ENCODE results near the gene GFI1B.
"Not testable (repeated sequence)": the region's sequence is repeated elsewhere in the genome, so short reads cannot be mapped to it uniquely, and the experiment has no call there.

Gene GFI1B

DNA sequence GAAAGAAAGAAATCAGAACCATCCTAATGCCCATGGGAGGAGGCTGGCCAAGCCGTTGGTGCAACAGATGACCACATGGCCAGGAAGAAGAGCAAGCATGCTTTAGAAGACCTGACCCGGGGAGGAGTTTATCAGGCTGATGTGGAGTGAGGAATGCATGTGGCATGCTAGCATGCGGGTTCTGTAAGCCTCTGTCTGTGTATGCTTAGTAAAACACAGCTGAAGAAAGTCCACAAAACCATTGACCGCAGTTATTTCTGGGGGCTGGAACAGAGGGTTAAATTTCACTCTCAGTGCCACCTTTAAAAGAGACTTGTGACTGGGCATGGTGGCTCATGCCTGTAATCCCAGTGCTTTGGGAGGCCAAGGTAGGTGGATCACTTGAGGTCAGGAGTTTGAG is 19.1 kb downstream of the GFI1B start:
- H3K27ac ChIP-seq (ENCODE audit: insufficient read depth, low read length, poor library complexity, severe bottlenecking) = no peak overlapping the region
- DNase-seq = no peak
- H3K9me3 ChIP-seq (ENCODE audit: control insufficient read depth, low read length) = no peaks in the 10 kb centered on the region
- peaks cover 6% of the 10 kb centered on the region for H3K27me3 ChIP-seq (replicated peaks; ENCODE audit: control insufficient read depth, insufficient read depth, low read length, poor library complexity, severe bottlenecking)
- no peaks in the 10 kb centered on the region for H3K4me1 ChIP-seq (ENCODE audit: control insufficient read depth, insufficient read depth, low read length, poor library complexity, severe bottlenecking)
- no peak overlapping the region for H3K4me3 ChIP-seq (ENCODE audit: insufficient read depth, low read depth, low read length, poor library complexity, severe bottlenecking)
- no peaks in the 10 kb centered on the region for H3K36me3 ChIP-seq (ENCODE audit: control insufficient read depth, insufficient read depth, low read length)

DNA sequence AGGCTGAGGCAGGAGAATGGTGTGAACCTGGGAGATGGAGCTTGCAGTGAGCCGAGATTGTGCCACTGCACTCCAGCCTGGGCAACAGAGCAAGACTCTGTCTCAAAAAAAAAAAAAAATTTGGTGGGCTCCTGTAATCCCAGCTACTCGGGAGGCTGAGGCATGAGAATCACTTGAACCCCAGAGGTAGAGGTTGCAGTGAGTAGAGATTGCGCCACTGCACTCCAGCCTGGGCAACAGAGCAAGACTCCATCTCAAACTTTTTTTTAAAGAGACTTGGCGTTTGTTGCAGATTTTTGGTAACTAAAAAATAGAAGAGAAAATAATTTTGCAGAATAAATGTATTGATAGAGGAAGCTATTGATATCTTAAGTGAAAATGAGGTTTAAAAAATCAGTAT is 19.7 kb downstream of the GFI1B start:
- not testable (repeated sequence) for H3K9me3 ChIP-seq (ENCODE audit: control insufficient read depth, low read length); H3K27me3 ChIP-seq (replicated peaks; ENCODE audit: control insufficient read depth, insufficient read depth, low read length, poor library complexity, severe bottlenecking); DNase-seq; H3K36me3 ChIP-seq (ENCODE audit: control insufficient read depth, insufficient read depth, low read length); H3K4me3 ChIP-seq (ENCODE audit: insufficient read depth, low read depth, low read length, poor library complexity, severe bottlenecking); H3K4me1 ChIP-seq (ENCODE audit: control insufficient read depth, insufficient read depth, low read length, poor library complexity, severe bottlenecking); H3K27ac ChIP-seq (ENCODE audit: insufficient read depth, low read length, poor library complexity, severe bottlenecking)

DNA sequence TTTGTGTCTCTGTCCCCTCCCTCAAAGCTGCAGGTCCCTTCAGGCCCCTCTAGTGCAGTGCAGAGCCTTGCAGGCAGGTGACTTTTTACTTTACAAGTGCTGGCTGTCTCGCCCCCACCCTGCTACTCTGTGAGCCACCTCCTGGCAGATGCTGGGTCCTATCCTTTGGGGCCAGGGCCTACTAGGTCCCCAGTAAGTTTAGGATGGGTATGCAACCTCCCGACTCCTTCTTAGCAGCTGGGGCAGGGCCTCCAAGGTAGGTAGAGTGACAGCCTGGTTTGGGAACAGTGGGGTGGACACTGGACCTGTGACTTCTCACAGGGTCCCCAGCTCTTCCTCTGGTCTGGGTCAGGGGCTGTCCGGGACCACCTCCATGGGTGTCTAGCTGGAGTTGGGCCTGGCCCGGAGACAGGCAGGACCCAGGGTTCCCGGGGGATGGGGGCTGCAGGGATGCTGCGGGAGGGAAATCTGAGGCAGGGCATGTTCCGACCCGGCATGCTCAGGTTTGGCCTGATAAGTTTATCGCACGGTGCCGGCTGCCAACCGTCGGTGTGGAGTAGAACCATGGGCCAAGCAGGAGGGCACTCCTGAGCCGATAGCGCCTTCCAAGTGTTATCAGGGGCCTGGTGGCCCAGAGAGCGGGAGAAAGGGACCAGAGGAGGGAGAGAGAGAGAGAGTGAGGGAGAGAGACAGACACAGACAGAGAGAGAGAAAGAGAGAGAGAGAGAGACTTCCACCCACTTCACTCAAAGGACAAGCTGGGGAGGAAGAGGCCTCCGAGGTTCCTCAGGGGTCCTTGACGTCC is 20.5 kb downstream of the GFI1B start:
- H3K27ac ChIP-seq (ENCODE audit: insufficient read depth, low read length, poor library complexity, severe bottlenecking) = no peak overlapping the region
- no peak for DNase-seq
- no peaks in the 10 kb centered on the region for H3K4me1 ChIP-seq (ENCODE audit: control insufficient read depth, insufficient read depth, low read length, poor library complexity, severe bottlenecking)
- peaks cover 6% of the 10 kb centered on the region for H3K27me3 ChIP-seq (replicated peaks; ENCODE audit: control insufficient read depth, insufficient read depth, low read length, poor library complexity, severe bottlenecking)
- H3K4me3 ChIP-seq (ENCODE audit: insufficient read depth, low read depth, low read length, poor library complexity, severe bottlenecking) = no peak overlapping the region
- H3K36me3 ChIP-seq (ENCODE audit: control insufficient read depth, insufficient read depth, low read length) = no peaks in the 10 kb centered on the region
- no peaks in the 10 kb centered on the region for H3K9me3 ChIP-seq (ENCODE audit: control insufficient read depth, low read length)

DNA sequence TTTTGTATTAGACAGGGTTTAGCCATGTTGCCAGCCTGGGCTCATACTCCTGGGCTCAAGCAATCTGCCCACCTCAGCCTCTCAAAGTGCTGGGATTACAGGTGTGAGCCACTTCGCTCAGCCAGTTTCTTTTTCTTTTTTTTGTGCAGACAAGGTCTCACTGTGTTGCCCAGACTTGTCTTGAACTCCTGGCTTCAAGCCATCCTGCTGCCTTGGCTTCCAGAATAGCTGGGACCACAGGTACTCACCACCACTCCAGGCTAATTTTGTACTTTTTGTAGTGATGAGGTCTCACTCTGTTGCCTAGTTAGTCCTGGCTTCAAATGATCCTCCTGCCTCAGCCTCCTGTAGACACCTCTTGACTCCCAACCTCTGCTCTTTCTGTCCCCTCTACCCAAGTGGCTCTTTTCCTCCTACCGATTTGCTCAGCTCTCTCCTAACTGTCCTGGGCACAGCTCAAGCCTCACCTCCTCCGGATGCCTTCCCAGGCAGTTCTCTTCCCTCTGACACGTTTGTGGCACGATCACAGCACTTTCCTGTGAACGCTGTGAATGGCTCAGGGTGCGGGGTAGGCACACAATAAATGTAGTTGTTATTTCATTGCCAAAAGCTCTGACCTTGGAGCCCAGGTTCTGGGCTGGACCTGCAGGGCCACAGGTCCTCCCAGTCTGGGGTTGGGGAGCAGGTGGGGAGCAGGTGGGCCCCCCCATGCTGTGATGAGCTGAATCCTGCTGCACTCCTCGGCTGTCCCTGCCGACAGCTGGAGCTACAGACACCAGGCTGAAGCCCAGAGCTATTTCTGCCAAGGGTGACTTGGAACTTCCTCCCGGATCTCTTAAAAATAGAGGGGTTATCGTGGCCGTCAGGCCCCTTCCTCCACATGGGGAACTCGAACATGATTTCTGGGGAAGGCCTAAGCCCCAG is 23.9 kb downstream of the GFI1B start:
- Histone ChIP-seq H3K9me3 (ENCODE audit: control insufficient read depth, low read length) (no peaks in the 10 kb centered on the region), H3K36me3 (ENCODE audit: control insufficient read depth, insufficient read depth, low read length) (no peaks in the 10 kb centered on the region), H3K4me3 (ENCODE audit: insufficient read depth, low read depth, low read length, poor library complexity, severe bottlenecking) (no peak overlapping the region), H3K27me3 (replicated peaks; ENCODE audit: control insufficient read depth, insufficient read depth, low read length, poor library complexity, severe bottlenecking) (peaks cover 10% of the 10 kb centered on the region), H3K4me1 (ENCODE audit: control insufficient read depth, insufficient read depth, low read length, poor library complexity, severe bottlenecking) (no peaks in the 10 kb centered on the region), H3K27ac (ENCODE audit: insufficient read depth, low read length, poor library complexity, severe bottlenecking) (no peak overlapping the region)
- DNase-seq = no peak

DNA sequence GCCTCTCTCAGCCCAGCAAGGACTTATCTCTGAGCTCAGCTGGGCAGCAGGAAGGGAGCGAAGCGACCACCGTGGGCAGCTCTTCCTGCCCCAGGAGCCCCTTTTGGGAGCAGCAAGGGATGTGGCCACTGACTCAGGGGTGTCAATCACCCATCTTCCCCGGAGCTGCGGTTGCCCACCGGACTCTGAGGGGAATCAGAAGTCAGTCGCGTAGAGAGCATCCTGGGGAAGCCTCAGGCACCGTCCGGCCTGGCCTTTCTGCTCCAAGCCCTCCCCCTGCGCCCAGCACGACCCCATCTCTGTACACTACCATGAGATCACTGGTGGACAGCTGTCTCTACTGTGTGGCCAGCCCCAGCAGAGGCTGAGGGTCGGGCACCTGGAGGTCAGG is 24.6 kb downstream of the GFI1B start:
- no peak for DNase-seq
- no peaks in the 10 kb centered on the region for H3K4me1 ChIP-seq (ENCODE audit: control insufficient read depth, insufficient read depth, low read length, poor library complexity, severe bottlenecking)
- no peaks in the 10 kb centered on the region for H3K36me3 ChIP-seq (ENCODE audit: control insufficient read depth, insufficient read depth, low read length)
- peaks cover 10% of the 10 kb centered on the region for H3K27me3 ChIP-seq (replicated peaks; ENCODE audit: control insufficient read depth, insufficient read depth, low read length, poor library complexity, severe bottlenecking)
- no peak overlapping the region for H3K4me3 ChIP-seq (ENCODE audit: insufficient read depth, low read depth, low read length, poor library complexity, severe bottlenecking)
- no peak overlapping the region for H3K27ac ChIP-seq (ENCODE audit: insufficient read depth, low read length, poor library complexity, severe bottlenecking)
- H3K9me3 ChIP-seq (ENCODE audit: control insufficient read depth, low read length) = no peaks in the 10 kb centered on the region

DNA sequence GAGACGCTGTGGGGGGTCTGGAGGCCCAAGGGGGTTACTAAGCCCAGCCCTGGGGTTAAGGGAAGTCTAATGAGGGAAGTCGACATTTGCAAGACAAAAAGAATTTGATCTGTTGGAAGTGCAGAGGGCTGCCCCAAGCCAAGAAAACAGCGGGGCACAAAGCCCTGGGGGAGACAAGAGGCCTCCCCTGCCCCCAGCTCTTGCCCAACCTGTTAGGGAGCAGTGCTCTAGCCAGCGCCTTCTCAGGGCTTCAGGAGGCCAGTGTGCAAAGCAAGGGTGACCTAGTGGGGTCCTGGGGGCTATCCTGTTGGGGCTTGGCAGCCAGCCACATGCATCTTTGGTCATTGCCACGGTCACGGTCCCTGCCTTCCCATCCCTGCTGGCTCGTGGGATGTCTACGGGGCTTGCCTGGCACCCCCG is 25.2 kb downstream of the GFI1B start:
- no peak for DNase-seq
- no peaks in the 10 kb centered on the region for H3K9me3 ChIP-seq (ENCODE audit: control insufficient read depth, low read length)
- H3K4me1 ChIP-seq (ENCODE audit: control insufficient read depth, insufficient read depth, low read length, poor library complexity, severe bottlenecking) = no peaks in the 10 kb centered on the region
- H3K36me3 ChIP-seq (ENCODE audit: control insufficient read depth, insufficient read depth, low read length) = no peaks in the 10 kb centered on the region
- no peak overlapping the region for H3K4me3 ChIP-seq (ENCODE audit: insufficient read depth, low read depth, low read length, poor library complexity, severe bottlenecking)
- H3K27ac ChIP-seq (ENCODE audit: insufficient read depth, low read length, poor library complexity, severe bottlenecking) = no peak overlapping the region
- peaks cover 10% of the 10 kb centered on the region for H3K27me3 ChIP-seq (replicated peaks; ENCODE audit: control insufficient read depth, insufficient read depth, low read length, poor library complexity, severe bottlenecking)

DNA sequence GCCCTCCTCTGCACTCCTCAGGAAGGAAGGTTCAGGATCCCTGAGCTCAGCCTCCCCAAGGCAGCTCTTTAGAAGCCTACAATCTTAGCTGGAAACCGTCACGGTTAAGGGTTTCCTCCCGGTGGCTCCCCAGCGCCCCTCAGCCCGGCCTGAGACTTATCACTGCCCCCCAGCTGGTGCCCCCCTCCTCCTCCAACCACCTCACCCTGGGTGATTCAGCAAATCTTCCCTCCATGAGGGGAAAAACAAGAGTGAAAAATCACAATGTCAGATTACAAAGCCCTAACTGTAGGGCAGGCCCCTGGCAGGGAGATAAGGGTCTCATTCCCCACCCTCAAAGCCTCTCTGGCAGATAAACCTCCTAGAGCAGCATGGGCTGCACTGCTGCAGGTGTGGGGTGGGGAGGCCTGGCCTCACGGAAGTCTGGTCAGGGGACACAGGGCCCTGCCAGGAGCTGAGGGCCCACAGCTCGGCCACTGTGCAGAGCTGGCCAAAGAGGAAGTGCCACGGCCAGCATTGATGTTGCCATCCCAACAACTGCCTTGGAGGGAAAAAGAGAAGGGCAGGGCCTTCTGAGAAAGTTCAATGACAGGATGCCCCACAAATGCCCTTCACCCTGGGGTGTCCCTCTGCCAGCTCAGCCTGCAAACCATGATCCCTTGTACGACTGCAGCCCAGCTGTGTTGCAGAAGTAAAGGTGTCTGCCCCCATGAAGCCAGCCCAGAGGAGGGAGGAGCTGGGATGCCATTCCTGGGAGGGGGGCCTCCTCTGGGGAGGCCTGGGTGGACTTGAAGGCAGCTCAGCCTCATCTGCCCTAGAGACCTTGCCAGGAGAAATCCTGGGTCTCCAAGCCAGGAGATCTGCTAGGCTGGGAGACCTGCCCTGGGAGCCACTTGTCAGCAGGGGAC is 25.9 kb downstream of the GFI1B start:
- Histone ChIP-seq H3K9me3 (ENCODE audit: control insufficient read depth, low read length) (no peaks in the 10 kb centered on the region), H3K27me3 (replicated peaks; ENCODE audit: control insufficient read depth, insufficient read depth, low read length, poor library complexity, severe bottlenecking) (peaks cover 10% of the 10 kb centered on the region), H3K27ac (ENCODE audit: insufficient read depth, low read length, poor library complexity, severe bottlenecking) (no peak overlapping the region), H3K4me3 (ENCODE audit: insufficient read depth, low read depth, low read length, poor library complexity, severe bottlenecking) (no peak overlapping the region), H3K4me1 (ENCODE audit: control insufficient read depth, insufficient read depth, low read length, poor library complexity, severe bottlenecking) (no peaks in the 10 kb centered on the region), H3K36me3 (ENCODE audit: control insufficient read depth, insufficient read depth, low read length) (no peaks in the 10 kb centered on the region)
- no peak for DNase-seq

DNA sequence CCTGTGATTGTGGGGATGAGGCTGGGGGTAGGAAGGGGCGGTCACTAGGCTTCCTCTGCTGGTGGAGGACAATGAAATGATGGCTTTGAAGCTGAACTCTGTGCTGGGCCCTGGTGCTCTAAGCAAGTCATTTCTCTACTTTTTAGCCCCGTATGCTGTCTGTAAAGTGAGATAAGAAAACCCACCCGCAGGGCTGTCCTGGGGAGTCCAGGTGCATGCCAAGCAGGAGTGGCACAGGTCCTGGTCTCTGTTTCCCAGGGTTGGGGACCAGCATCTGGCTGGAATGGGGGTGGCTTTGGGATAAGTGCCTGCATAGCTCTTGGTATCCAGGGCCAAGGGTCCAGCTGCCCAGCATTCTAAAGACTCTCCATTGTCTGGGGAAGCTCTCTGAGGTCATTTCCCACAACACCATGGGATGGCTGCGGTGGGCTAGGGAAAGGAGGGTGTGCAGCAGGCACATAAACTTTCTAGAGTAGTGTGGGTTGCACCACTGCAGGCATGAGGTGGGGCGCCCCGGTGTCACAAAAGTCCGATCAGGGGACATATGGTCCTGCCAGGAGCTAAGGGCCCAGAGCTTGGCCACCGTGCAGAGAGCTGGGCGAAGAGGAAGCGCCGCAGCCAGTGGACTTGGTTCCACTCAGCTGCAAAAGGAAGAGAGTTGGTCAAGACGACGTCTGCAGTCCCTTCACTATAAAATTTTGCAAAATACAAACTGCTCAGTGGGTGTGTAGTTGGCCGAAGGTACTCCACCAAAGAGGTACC is 26.7 kb downstream of the GFI1B start:
- Histone ChIP-seq H3K4me1 (ENCODE audit: control insufficient read depth, insufficient read depth, low read length, poor library complexity, severe bottlenecking) (no peaks in the 10 kb centered on the region), H3K27me3 (replicated peaks; ENCODE audit: control insufficient read depth, insufficient read depth, low read length, poor library complexity, severe bottlenecking) (peaks cover 10% of the 10 kb centered on the region), H3K4me3 (ENCODE audit: insufficient read depth, low read depth, low read length, poor library complexity, severe bottlenecking) (no peak overlapping the region), H3K27ac (ENCODE audit: insufficient read depth, low read length, poor library complexity, severe bottlenecking) (no peak overlapping the region), H3K36me3 (ENCODE audit: control insufficient read depth, insufficient read depth, low read length) (no peaks in the 10 kb centered on the region), H3K9me3 (ENCODE audit: control insufficient read depth, low read length) (no peaks in the 10 kb centered on the region)
- DNase-seq = no peak

DNA sequence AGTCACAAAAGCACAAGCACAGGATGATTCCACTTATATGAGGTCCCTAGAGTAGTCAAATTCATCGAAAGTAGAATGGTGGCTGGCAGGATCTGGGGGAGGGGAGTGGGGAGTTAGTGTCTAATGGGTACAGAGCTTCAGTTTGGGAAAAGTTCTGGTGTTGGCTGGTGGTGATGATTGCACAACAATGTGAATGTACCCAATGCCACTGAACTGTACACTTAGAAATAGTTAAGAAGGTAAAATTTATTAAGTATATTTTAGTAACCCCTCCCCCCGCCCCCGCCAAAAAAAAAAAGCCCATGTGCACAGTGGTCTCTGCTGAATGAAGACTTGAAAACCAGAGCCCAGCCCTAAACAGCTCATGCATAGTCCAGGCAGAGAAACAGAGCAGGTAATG is 27.5 kb downstream of the GFI1B start:
- no peaks in the 10 kb centered on the region for H3K9me3 ChIP-seq (ENCODE audit: control insufficient read depth, low read length)
- H3K4me3 ChIP-seq (ENCODE audit: insufficient read depth, low read depth, low read length, poor library complexity, severe bottlenecking) = no peak overlapping the region
- H3K4me1 ChIP-seq (ENCODE audit: control insufficient read depth, insufficient read depth, low read length, poor library complexity, severe bottlenecking) = no peaks in the 10 kb centered on the region
- peaks cover 10% of the 10 kb centered on the region for H3K27me3 ChIP-seq (replicated peaks; ENCODE audit: control insufficient read depth, insufficient read depth, low read length, poor library complexity, severe bottlenecking)
- DNase-seq = no peak
- H3K36me3 ChIP-seq (ENCODE audit: control insufficient read depth, insufficient read depth, low read length) = no peaks in the 10 kb centered on the region
- H3K27ac ChIP-seq (ENCODE audit: insufficient read depth, low read length, poor library complexity, severe bottlenecking) = no peak overlapping the region

All from effector memory CD4-positive, alpha-beta T cell (primary cell).